Neutrophil (primary cell): ENCODE measurements around the gene GLT8D2.
"Not testable (repeated sequence)": the region's sequence is repeated elsewhere in the genome, so short reads cannot be mapped to it uniquely, and the experiment has no call there.

Experiments
- H3K27ac ChIP-seq: fragments of 200-600 bp; sonication (generic); 2 replicates; pipeline ENCODE4 v1.5.1; 2016; ENCODE audit warnings: mild to moderate bottlenecking, moderate library complexity
- H3K27me3 ChIP-seq: fragments of 200-600 bp; sonication (generic); 2 replicates; pipeline ENCODE4 v1.6.0; 2016; ENCODE audit warnings: mild to moderate bottlenecking
- H3K36me3 ChIP-seq: fragments of 200-600 bp; sonication (generic); 2 replicates; pipeline ENCODE4 v1.5.1; 2017
- H3K4me1 ChIP-seq, 2 experiments: fragments of 200-600 bp in 1 of 2; sonication (generic) in 1 of 2; 1 replicate in 1 of 2; 2 replicates in 1 of 2; pipeline versions ENCODE4 v1.5.1 to v1.6.1; 2013 to 2016; ENCODE audit warnings: low read depth in 1 of 2, low read length in 1 of 2, mild to moderate bottlenecking in 1 of 2, moderate library complexity in 1 of 2; ENCODE audit not compliant: control insufficient read depth in 1 of 2, insufficient read depth in 1 of 2
- H3K4me3 ChIP-seq, 2 experiments: fragments of 200-600 bp in 1 of 2; sonication (generic) in 1 of 2; 1 replicate in 1 of 2; 2 replicates in 1 of 2; pipeline ENCODE4 v1.5.1; 2013 to 2016; ENCODE audit warnings: low read depth in 1 of 2, low read length in 1 of 2, mild to moderate bottlenecking in 1 of 2, moderate library complexity in 1 of 2
- H3K9me3 ChIP-seq: fragments of 200-600 bp; sonication (generic); 2 replicates; pipeline ENCODE4 v1.5.1; 2016
- CTCF ChIP-seq: fragments of 200-600 bp; sonication (generic); IDR thresholded peaks from 2 replicates; pipeline ENCODE4 v1.5.1; 2016; ENCODE audit warnings: antibody characterized with exemption

GLT8D2 gene

GRCh38 chr12:104046306-104046705, 3.7 kb downstream of the GLT8D2 start:
- Histone ChIP-seq H3K36me3 (no peaks in the 10 kb centered on the region), H3K27me3 (peaks cover 46% of the 10 kb centered on the region)
- no peak for TF ChIP-seq CTCF

GRCh38 chr12:104044158-104044557, 5.8 kb downstream of the GLT8D2 start:
- H3K4me1 ChIP-seq: no peaks in the 10 kb centered on the region
- no peaks in the 10 kb centered on the region for H3K36me3 ChIP-seq
- H3K9me3 ChIP-seq: no peaks in the 10 kb centered on the region
- H3K4me3 ChIP-seq: no peak overlapping the region
- peaks cover 24% of the 10 kb centered on the region for H3K27me3 ChIP-seq
- TF ChIP-seq CTCF: no peak
- no peak overlapping the region for H3K27ac ChIP-seq

More at GRCh38 chr12:104046306-104046705, 3.7 kb downstream of the GLT8D2 start:
- H3K4me3 ChIP-seq: no peak overlapping the region
- H3K27ac ChIP-seq: no peak overlapping the region
- H3K4me1 ChIP-seq: peaks cover 0 to 7% of the 10 kb centered on the region in 2 experiments
- no peaks in the 10 kb centered on the region for H3K9me3 ChIP-seq

- Histone ChIP-seq H3K9me3 (no peaks in the 10 kb centered on the region), H3K4me3 (no peak overlapping the region), H3K27me3 (peaks cover 13% of the 10 kb centered on the region), H3K4me1 (no peaks in the 10 kb centered on the region), H3K36me3 (no peaks in the 10 kb centered on the region), H3K27ac (no peak overlapping the region)
- no peak for TF ChIP-seq CTCF
These were observed 7.4 kb downstream of the GLT8D2 start for GRCh38 chr12:104042580-104042979.

GRCh38 chr12:104039769-104040168, 10.2 kb downstream of the GLT8D2 start:
- H3K4me3 ChIP-seq, H3K27ac ChIP-seq, H3K9me3 ChIP-seq, H3K36me3 ChIP-seq, H3K4me1 ChIP-seq: not testable (repeated sequence)
- H3K27me3 ChIP-seq: peaks cover 13% of the 10 kb centered on the region

- H3K4me3 ChIP-seq, H3K9me3 ChIP-seq, H3K4me1 ChIP-seq, H3K27ac ChIP-seq, H3K27me3 ChIP-seq, H3K36me3 ChIP-seq: not testable (repeated sequence)
These were observed 13.8 kb downstream of the GLT8D2 start for GRCh38 chr12:104036143-104036542.

GRCh38 chr12:104030596-104030995, 19.4 kb downstream of the GLT8D2 start:
- H3K27ac ChIP-seq, H3K4me3 ChIP-seq, H3K9me3 ChIP-seq, H3K36me3 ChIP-seq, H3K27me3 ChIP-seq: not testable (repeated sequence)
- peaks cover 0 to 16% of the 10 kb centered on the region in 2 experiments for H3K4me1 ChIP-seq

GRCh38 chr12:104026841-104027599, 23.0 kb downstream of the GLT8D2 start:
- TF ChIP-seq CTCF: no peak
- H3K27me3 ChIP-seq: no peaks in the 10 kb centered on the region
- H3K4me1 ChIP-seq: peaks cover 0 to 16% of the 10 kb centered on the region in 2 experiments
- H3K27ac ChIP-seq: no peak overlapping the region
- no peaks in the 10 kb centered on the region for H3K9me3 ChIP-seq
- H3K4me3 ChIP-seq: no peak overlapping the region
- no peaks in the 10 kb centered on the region for H3K36me3 ChIP-seq
